Measurements from ENCODE around the gene NISCH.

DNA sequence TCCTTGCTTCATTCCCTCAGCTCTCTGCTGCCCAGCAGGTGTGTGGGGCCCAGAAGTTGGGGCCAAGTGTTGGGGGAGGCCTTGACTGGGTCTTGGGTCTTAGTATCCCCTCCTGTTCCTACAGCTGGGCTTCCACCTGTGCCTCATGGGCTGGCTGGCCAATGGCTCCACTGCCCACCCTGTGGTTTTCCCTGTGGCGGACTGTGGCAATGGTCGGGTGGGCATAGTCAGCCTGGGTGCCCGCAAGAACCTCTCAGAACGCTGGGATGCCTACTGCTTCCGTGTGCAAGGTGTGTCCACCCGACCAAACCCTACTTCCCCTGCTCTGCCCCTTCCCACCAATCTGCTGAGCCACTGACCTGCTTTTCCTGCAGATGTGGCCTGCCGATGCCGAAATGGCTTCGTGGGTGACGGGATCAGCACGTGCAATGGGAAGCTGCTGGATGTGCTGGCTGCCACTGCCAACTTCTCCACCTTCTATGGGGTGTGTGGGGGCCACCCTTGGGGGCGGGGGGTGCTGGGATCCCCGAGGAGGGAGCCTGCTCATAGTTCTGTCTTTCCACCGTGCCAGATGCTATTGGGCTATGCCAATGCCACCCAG, 67.3 kb downstream of the NISCH start:
- TF ChIP-seq, protein P1, sequence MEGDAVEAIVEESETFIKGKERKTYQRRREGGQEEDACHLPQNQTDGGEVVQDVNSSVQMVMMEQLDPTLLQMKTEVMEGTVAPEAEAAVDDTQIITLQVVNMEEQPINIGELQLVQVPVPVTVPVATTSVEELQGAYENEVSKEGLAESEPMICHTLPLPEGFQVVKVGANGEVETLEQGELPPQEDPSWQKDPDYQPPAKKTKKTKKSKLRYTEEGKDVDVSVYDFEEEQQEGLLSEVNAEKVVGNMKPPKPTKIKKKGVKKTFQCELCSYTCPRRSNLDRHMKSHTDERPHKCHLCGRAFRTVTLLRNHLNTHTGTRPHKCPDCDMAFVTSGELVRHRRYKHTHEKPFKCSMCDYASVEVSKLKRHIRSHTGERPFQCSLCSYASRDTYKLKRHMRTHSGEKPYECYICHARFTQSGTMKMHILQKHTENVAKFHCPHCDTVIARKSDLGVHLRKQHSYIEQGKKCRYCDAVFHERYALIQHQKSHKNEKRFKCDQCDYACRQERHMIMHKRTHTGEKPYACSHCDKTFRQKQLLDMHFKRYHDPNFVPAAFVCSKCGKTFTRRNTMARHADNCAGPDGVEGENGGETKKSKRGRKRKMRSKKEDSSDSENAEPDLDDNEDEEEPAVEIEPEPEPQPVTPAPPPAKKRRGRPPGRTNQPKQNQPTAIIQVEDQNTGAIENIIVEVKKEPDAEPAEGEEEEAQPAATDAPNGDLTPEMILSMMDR (IDR thresholded peaks at IDR 0.05), result no peak
- TF ChIP-seq POLR2A (IDR thresholded peaks at IDR 0.05), result no peak
